GM19025 (cell line): ENCODE data around the gene HIVEP3.

Source experiments
- ATAC-seq: cut with Tn5 transposase; IDR thresholded peaks from one replicate; pipeline ENCODE4 v1.9.1; 2021; ENCODE audit warnings: mild to moderate bottlenecking, low read depth, moderate library complexity; ENCODE audit not compliant: unreplicated experiment

HIVEP3 gene

DNA sequence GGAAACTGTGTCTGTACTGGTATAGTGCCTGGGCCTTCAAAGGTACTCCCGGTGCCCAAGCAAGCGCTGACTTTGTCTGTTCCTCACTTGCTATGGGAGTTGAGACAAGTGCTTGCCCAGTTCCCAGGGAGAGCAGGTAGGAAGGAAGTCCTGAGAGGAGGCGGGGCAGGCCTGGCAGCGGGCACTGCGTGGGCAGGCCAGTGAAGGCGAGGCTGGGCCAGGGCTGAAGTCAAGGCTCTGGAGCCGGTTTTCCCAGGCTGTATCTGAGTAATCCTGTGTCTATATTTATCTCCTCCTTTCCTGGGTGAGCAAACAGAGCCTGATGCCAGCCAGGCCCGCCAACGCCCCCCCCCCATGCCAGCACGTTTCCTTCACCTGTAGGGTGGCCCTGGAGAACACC lies 418.3 kb downstream of the HIVEP3 start:
- no peak for ATAC-seq

DNA sequence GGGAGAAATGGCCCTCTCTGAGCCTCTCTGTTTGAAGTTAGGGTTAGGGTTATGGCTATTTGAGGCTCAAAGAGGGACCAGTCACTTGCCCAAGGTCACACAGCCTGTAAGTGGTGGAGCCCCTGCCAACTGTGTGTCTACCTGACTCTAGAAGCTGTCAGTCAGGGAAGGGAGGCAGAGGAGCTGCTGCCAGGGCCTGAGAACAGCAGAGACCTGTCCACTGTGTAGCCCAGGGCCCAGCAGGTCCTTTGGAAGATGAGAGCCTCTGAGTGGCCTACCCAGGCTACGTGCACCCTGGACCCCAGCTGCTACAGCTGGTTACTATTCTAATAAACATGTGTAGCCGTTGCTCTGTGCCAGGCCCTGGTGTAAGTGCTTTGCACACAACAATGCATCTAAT lies 419.1 kb downstream of the HIVEP3 start:
- ATAC-seq = no peak

DNA sequence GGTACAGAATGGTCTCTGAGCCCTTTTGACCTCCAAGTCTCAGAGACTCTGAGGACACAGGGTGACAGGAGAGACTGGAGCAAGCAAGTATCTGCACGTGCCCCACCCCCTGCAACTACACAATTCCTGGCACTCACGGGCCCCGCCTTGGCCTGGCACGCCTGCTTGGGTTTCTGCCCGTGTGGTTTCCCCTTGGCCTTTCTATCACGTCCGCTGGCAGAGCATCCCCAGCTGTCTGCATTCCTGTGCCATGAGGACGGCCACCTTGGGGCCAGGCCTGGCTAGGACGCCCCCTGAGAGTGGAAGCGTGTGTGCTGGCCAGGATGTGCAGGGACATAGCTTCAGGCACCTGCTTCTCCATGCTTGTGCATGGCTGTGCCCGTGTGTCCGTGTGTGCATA lies 419.9 kb downstream of the HIVEP3 start:
- no peak for ATAC-seq

DNA sequence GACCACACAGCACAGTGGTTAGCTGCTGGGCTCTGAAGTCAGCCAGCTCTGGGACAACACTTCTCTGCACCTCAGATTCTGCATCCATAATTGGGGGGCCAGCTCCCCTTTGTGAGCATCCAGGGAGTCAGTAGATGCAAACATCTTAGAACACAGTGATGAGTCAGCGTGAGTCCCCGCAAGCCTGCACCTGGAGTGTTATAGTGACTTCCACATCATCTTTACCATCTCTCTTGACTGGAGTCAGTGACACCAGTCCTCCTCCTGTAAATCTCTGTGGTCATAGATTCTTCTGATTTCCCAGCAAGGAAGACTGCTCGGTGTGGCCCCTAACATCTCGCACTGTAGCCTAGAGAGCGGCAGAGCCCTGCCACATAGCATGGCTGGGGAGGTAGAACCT lies 420.3 kb downstream of the HIVEP3 start:
- no peak for ATAC-seq

DNA sequence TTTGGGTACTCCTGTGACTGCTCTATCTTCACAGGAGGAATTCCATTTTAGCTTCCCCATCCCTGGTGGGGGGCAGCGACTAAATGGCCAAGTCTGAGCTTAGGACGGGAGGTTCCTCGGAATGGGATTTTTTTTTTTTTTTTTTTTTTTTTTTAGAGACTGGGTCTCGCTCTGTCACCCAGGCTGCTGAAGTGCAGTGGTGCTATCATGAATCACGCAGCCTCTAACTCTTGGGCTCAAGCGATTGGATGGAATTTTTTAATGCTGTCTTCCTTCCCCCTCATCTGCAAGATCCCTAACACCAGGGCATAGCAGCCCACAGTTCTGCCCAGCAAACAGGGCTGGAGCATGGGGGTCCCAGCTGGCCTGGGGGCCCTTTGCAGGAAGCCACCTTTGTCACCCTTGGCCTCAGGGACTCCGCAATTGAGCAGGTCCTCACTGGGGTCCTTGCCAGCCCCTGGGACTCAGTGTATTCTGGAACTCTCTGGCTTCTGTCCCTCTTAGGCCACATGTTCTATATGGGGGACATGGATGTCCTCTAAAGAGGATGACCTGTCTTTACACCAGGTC lies 421.2 kb downstream of the HIVEP3 start:
- ATAC-seq = no peak

DNA sequence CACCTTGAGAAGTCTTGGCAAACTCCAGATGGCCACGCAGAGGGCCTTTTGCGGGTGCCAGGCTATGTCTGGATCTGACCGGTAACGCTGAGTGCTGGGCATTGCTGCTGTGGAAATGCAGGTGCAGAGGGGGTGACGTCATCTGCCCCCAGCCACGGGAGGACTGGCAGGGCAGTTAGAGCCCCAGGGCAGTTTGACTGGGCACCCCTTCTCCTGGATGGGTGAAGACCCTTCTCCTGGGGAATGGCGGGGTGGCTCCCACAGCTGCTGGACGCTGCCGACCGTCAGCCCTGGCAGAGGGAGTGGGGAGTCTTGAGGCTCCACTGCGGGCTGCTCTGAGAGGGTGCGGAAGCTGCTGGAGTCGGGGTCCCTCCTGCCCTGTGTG lies 421.7 kb downstream of the HIVEP3 start:
- ATAC-seq = no peak

DNA sequence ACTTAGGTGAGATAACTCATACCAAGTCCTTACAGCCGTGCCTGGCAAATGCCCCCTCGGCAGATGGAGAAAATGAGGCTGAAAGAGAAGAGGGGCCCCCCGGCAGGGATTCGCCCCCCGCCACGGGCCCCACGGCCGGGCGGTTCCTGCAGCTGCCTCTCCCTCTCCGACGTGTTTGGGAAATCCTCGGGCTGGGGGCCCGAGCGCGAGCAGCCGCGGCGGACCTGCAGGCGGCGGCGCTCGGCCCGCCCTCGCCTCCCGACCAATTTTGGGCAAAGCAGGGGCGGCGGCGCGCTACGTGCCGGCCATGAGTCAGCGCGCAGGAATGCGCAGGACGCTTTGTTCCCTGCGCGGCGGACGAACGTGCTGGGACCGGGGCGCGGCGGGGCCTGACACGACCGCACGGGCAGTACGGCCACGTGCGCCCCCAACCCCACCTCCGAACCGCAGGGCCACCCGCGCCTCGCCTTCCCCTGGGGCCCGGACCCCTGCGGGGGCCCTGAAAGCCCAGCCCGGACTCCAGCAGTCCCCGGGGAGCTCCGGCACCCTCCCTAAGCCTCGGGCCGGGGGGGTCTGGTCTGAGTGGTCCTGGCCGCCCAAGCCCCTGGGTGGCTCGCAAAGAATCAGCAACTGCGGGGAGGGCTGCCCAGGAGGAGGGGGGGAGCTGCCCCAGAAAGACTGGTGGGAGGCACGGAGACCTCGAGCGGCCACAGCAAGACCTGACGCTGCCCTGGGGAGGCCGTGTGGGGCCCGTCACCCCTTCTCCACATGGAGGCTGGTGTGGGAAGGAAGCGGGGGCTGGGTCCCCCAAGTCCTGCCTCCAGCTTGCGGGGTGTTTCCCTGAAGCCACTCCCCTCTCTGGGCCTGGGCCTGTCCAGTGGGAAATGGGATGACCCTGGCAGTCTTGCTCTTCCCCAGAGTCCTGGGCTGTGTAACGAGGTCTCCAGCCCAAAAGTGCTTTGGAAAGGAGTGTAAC lies 422.4 kb downstream of the HIVEP3 start:
- ATAC-seq = no peak

GRCh38 chr1:41495210-41495948 lies 423.3 kb downstream of the HIVEP3 start:
- no peak for ATAC-seq

GRCh38 chr1:41494351-41495209 lies 424.1 kb downstream of the HIVEP3 start:
- no peak for ATAC-seq

DNA sequence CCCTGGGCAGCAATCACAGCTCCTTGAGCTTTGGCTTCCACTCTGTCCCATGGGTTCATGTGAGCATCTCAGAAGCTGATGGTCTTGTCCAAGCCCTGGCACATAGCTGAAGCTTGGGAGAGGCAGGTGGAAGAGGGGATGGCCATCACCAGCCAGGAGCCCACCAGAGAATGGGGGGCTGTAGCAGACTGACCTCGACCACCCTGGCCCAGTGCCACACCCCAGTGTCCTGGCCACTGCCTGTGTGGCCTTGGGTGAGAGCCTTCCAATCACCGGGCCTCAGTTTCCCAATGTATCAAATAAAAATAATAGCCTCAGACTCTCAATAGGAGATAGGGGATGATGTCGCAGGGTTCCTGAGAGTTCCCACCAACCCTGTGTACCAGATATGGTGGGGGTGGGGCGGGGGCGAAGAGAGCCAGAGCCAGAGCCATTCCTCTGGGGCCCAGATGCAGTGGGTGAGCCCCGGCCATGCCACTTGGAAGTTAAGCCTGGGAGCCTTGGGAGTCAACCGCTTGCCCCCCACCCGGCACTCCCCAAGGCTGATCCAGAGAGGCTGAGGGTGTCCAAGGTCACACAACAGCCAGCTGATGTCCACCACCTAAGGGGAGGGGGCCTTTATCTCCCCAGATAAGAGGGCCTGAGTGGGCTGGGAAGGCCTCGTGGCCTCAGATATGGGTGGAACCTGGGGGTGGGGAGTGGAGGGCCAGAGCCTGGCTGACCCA lies 424.9 kb downstream of the HIVEP3 start:
- ATAC-seq = no peak

DNA sequence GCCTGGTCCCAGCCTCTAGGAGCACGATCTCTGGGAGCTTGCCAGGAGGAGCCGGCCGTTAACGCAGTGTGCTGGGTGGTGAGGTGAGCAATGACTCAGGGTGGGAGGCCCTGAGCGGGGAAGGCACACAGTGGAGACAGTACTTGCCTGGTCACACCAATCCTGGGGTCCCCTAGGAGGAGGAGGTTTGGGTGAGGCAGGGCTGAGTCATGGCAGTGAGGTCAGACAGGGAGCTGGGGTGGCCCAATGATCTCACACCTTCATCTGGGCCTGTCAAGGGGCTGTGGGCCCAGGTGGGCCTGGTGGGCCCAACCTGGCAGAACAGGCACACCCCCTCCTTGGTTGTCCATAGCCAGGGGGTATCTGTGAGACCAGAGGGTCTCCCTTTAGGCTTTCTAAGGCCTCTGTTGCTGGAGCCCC lies 425.6 kb downstream of the HIVEP3 start:
- no peak for ATAC-seq

DNA sequence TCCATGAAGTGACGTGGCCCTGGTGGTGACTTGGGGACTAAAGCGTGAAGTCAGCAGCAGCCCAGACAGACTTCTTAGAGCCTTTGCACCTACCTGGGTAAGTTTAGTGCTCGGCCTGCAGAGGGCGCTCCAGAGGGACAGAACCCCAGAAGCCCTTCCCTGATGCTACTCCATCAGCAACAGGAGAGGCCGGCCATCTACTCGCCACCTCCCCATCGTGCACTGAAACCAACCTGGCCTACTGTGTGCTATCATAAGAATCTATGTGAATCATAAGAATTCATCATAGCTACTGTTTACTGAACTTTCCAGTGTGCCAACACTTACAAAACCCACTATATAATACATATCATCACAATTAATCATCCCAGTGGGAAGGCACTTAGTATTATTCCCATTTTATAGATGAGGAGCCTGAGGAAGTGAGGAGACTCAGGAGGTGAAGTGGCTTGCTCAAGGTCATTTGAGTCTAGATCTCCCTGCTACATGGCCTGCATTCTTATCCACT lies 426.3 kb downstream of the HIVEP3 start:
- no peak for ATAC-seq

DNA sequence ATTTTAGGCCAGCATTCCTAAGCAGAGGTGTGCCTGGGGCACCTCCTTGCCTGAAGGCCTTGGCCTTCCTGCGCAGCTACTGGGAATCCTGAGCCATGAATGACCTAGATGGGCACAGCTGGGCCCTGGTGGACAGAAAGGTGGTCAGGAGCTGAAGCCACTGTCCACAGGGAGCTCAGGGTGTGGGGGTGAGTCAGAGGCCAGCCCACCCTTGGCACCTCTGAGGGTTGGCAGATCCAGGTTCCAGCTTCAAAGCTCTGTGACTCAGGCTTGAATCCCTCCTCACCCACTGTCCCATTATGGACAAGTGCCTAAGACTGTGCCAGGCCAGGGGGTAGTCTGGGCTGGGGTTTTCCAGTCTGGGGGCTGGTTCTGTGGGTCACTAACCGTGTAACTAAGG lies 427.8 kb downstream of the HIVEP3 start:
- ATAC-seq = no peak

DNA sequence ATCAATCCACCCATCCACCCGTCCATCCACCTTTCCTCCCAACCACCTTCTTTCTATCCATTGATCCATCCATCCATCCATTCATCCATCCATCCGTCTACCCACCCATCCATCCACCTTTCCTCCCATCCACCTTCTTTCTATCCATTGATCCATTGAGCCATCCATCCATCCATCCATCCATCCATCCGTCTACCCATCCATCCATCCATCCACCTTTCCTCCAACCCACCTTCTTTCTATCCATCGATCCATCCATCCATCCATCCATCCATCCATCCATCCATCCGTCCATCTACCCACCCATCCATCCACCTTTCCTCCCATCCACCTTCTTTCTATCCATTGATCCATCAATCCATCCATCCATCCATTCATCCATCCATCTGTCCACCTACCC lies 429.2 kb downstream of the HIVEP3 start:
- no peak for ATAC-seq

GRCh38 chr1:41488040-41488951 lies 430.4 kb downstream of the HIVEP3 start:
- ATAC-seq = no peak

DNA sequence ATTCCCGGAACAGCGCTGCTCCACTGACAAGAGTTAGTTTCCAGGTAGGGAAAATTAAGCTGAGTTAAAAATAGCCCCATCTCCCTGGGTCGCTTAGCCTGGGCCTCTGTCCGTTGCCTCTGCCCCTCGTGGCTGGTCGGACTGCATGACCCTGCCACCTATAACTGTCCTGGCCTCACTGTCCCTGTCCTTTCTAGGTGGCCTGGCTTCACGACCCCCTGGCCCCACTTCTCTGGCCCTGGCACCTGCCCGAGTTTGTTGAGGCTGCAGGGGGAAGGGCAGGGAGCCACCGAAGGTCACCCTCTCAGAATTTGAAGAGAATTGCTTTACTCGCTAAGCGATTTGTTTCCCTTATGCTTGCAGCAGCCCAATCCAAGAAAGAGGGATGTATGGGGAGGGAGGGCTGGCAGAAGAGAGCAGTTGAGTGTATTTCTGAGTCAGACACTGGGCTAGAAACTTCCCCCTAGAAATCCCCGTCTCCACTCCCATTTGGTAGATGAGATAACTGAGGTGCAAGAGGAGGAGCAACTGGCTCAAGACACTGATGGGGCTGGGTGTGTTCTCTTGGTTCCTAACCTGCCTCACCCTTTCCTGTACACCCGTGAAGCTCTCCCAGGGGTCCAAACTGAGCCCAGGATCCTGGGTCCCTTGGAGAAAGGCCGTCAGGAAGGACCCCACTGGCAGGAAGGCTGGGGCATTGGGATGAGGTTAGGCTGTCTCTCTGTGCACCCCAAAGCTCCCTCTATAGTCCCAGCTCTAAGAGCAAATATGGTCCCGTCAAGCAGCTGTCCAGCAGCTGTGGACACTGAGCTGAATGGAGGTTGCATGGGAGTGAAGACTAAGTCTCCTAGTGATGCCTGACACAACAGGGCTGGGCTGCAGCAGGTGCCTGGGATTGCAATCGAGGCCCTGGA lies 431.3 kb downstream of the HIVEP3 start:
- peak; percentile 60 for ATAC-seq

GRCh38 chr1:41486371-41487125 lies 432.2 kb downstream of the HIVEP3 start:
- ATAC-seq = no peak
